Inferior parietal cortex (tissue), 1 donor: ENCODE measurements around the gene NUDT3.
"Not testable (repeated sequence)": the region's sequence is repeated elsewhere in the genome, so short reads cannot be mapped to it uniquely, and the experiment has no call there.

ENCODE experiments used
- DNase-seq: peaks from one replicate; pipeline ENCODE4 v3.0.0-alpha.2; 2016; ENCODE audit errors: extremely low spot score

NUDT3 gene

DNA sequence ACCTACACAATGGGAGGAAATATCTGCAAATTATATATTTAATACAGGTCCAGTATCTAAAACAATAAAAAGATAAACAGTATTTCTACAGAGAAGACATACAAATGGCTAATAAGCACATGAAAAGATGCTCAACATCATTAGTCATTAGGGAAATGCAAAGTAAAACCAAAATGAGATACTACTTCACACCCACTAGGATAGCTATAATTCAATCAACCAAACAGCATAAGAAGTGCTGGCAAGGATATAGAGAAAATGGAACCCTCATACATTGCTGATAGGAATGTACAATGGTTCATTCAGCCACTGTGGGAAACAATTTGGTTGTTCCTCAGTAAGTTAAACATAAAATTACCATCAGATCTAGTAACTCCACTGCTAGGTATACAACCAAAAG lies 48.7 kb downstream of the NUDT3 start:
- no peak for DNase-seq

DNA sequence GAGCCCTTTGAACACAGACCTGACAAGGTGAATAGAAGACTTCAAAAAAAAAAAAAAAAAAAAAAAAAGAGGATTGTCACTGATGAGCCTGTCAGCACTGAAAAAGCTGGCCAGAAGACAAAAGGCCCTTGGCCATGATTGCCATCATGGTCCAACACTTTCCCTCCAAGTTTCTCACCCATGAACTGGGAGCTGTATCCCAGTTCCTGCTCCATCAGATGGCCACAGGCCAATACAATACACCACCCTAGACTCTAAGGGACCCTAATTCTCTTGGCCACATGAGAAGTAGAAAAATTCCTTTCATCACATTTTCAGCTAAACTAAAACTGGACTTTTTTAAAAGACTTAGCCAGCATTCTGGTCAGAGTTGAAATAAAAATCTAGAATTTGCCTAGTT lies 50.2 kb downstream of the NUDT3 start:
- DNase-seq = no peak

DNA sequence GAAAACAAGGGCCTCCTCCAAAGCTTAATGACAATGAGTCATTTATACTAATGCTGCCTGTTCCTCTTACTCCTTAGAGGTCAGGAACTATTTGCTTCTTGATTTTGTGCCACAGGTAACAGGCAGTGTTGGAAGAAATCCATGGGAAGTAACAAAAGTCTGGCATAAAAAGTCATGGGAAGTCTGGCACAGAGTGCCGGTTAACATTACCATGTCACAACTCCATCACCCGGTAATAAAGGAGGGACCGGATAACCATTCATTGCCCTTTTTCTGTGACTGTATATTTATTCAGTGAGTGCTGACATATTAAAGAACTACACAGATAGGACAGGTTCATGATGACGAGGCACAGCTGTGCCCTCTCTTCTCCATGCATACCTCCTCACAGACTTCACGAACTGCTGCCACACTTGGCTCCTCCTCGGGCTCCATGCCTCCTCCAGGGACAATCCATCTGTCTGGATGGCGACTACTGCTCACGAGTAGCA lies 50.9 kb downstream of the NUDT3 start:
- no peak for DNase-seq

DNA sequence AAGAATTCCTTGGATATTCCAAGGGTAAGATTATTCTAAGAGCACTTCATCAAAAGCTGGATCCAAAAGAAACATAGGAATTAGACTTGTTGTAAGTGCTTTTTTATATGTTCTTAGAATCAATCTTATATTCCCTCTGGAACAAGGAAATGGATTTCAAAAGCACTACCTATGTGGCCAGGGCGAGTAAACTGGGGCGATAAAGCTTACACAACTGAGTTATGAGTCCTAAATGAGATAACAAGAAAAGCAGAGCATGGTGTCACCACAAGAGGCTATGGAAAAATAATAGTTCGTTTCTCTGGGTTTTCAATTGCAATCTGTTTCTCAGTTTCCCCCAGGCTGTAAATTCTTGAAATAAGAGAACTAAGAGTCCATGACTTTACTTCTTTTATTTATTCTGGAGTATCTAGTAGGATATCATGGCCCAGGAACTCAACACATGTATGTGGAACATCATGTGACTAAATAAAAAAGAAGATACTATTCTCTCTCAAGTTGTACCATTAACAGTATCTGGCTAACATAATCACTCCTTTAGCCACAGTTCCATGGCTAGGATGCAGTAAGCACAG lies 51.5 kb downstream of the NUDT3 start:
- no peak for DNase-seq

DNA sequence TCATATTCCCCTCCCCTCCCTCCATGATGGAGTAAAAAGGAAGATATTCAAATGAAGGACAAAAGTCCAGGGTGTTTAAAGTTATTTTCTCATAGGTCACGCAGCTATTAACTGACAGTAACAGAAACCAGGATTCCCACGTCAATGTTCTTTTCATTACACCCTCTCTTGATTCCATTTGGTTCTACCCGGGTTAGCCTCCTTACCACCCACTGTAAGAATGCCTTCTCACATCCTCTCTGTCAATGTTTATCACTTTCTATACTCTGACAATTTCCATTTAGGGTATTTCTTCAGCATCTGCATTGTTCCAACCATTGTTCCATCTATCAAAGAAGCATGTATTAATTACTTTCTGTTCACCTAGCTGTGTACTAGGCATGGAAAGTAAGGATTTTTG lies 52.1 kb downstream of the NUDT3 start:
- no peak for DNase-seq

DNA sequence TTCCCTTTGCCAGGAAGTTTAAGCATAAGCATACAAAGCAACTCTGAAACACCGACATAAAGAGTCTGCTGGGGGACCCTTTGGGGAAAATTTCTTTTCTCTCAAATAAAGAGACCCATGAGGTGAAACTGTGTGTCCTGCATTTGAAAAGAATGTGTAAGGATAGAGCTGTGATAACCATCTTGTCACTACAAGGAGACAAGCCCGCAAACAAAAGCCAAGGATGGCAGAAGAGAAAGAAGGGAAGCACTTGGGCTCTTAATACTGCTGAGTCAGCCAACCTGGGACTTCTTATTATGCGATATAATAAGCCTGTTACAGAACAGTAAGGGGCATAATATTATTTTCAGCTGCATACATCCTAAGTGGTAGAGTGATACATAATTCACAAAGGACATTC lies 52.5 kb downstream of the NUDT3 start:
- no peak for DNase-seq

DNA sequence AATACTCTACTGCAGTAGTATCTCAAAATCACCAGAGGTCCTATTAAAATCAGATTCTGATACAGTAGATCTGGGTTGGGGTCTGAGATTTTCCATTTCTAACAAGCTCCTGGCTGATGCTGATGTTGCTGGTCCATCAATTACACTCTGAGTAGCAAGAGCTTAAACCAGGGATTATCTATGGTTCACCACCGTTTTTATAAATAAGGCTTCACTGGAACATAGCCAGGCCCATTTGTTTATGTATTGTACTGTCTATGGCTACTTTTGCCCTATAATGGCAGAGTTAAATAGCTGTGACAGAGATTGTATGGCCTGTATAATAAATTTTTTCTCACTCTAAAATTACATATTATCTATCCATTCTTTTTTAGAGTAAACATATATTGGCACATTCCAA lies 53.0 kb downstream of the NUDT3 start:
- no peak for DNase-seq

DNA sequence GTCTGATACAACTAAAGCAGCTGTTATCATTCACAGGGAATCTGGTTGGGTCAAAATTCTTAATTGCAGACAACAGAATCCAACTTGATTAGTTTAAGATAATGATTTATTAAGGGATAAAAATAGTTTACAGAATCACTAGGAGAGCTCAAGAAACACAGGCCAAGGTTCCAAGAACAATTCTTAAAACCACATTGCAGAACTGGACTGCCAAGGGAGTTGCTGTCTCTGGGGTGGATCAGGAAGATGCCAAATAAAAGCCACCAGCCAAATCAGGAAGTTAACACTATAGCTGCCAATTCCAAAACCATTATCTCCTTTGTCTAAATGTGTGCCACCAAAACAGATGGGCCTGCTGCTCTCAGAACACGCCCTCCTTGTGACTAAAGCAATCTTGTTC lies 53.7 kb downstream of the NUDT3 start:
- no peak for DNase-seq

DNA sequence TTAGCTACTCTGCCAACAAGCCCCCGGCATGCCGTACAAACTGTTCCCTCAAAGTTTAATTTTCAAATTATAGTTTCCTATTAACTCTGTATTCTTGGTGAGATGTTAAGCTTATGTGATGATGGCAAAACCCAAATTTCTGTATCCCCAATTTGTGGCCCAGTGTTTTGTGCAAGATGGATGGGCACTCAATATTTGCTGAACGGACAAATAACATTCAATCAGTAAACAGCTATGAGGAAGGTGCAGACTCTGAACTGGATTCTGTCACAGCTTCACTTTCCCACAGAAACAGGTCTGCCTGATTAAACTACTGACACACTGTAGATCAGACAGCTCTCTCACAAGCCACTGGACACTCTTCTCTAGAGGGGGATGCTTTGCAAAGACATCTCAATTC lies 54.1 kb downstream of the NUDT3 start:
- DNase-seq = no peak

DNA sequence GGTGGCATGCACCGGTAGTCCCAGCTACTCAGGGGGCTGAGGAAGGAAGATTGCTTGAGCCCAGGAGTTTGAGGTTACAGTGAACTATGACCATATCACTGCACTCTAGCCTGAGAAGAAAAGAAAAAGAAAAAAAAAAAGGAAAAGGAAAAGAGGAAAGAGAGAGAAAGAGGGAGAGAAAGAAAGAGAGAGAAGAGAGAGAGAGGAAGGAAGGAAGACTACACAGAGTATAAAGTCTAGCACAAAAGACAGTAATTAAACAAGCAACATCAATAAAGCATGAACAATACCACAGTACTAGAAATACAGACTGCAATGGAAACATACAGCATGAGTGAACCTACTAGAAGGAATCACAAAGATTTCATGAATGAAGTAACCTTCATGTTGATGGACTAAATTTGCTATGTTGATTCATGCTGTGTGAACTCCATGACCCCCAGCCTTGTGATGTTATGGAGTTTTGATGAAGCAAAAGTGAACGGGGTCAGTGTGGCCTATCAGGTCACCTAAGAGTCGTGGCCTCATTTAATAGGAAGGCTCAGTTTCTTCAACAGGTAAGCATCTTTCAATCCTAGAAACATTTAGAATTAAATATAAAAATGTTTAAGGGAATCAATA lies 57.6 kb downstream of the NUDT3 start:
- no peak for DNase-seq

DNA sequence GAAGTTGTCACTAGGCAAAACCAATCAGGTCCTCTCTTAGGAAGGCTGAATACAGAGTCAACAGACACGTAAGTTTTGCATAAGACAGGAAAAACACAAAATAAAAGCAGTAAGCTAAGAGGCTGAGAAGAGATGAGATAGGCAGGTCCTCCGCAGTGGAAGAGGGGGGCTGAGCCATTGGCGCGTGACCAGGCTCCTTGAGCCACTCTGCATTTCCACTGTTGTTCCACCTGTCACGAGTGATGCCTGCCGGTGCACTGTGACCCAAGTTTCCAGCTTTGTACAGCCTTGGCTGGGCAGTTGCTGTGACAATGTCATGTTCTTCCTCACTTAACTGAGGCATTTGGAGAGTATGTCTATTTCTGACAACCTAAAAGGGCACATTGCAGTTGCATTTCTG lies 58.6 kb downstream of the NUDT3 start:
- DNase-seq = no peak

DNA sequence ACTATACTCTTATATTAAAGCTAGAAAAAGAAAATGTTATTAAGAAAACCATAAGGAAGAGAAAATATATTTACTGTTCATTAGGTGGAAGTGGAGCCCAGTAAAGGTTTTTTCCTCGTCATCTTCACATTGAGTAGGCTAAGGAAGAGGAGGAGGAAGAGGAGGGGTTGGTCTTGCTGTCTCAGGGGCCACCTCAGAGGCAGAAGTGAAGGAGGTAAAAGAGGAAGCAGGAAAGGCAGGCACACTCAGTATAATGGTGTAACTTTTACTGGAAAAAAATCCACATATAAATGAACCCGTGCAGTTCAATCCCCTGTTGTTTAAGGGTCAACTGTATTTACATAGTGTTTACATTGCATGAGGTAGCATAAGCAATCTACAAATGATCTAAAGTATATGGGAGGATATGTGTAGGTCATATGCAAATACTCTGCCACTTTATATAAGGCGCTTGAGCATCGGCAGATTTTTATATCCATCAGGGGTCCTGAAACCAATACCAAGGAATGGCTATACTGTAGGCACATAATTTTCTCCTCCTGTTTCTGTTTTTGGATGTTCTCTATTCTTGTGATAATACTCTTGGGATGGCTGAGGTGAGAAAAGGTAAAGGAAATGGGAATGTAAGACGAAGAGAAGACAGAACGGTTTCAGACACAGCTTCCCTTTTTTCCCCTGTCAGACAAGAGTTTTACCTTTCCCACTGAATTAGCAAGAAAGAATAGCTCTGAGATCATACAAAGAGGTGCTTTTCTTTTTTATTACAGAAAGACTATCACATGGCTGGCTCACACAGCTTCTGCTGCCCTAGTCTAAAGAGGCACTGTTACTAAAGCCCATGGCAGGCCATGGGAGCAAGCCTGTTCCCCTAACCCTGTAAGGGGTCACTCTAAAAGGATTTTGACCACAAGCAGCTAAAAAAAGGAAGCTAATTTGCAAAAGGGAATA lies 59.9 kb downstream of the NUDT3 start:
- DNase-seq = no peak

DNA sequence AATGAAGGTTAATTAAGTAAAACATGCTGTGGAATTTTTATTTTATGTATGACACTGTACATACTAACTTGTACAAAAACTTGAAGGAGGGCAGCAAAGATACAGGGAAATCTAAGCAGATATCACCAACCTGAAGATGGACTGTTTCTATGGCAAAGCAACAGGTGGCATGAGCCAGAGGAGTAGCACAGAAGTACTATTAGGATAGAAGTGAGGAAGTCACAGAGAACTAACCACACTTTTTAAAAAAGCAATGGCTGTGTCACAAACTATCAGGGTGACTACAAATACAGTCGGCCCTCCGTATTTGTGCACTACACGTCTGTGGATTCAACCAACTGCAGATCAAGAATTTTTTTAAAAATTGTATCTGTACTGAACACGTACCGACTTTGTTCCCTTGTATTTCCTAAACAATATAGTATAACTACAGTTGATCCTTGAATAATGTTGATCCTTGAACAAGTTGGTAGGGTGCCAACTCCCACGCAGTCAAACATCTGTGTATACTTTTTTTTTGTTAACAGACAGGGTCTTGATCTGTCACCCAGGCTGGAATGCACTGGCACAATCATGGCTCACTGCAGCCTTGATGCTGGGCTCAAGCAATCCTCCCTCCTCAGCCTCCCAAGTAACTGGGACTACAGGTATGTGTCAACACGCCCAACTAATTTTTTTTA lies 61.0 kb downstream of the NUDT3 start:
- DNase-seq = no peak

DNA sequence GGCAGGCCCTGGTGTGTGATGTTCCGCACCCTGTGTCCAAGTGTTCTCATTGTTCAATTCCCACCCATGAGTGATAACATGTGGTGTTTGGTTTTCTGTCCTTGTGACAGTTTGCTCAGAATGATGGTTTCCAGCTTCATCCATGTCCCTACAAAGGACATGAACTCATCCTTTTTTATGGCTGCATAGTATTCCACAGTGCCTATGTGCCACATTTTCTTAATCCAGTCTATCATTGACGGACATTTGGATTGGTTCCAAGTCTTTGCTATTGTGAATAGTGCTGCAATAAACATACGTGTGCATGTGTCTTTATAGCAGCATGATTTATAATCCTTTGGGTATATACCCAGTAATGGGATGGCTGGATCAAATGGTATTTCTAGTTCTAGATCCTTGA lies 62.7 kb downstream of the NUDT3 start:
- not testable (repeated sequence) for DNase-seq

DNA sequence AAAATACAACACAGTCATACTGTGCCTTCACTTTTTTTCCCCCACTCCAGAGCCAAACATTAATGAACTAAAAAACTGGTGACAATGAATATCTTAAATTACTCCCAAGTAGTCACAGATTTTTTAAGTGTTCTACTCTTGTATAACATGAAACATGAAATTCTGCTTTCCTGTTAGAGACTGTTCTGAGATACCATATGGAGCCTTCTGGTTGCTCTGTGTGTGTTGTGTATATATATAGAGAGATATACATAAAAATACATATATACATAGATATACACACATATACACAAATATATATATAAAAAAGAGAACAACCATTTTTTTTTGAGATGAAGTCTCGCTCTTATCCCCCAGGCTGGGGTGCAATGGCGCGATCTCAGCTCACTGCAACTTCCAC lies 63.5 kb downstream of the NUDT3 start:
- DNase-seq = no peak

DNA sequence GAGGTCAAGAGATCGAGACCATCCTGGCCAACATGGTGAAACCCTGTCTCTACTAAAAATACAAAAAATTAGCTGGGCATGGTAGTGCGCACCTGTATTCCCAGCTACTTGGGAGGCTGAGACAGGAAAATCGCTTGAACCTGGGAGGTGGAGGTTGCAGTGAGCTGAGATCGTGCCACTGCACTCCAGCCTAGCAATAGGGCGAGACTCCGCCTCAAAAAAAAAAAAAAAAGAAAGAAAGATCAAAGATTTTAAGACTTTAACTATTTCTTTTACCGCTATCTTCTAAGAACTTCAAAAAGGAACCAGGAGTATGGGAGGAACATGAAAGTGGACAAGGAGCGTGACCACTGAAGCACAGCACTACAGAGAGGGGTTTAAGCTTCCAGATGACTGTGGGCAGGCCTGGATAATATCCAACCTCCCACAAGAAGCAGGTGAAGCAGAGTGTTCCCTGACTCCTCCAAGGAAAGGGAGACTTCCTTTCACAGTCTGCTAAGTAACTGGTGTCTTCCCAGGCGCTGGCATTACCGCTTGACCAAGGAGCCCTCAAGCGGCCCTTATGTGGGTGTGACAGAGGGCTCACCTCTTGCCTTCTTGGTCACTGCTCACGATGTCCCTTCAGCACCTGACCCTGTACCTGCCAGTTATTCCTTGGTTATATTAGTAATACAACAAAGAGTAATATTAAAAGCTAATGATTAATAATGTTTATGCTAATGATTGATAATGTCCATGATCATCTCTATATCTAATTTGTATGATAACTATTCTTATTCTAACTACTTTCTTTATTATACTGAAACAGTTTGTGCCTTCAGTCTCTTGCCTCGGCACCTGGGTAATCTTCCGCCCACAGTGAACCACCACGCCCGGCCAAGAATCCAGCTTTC lies 64.9 kb downstream of the NUDT3 start:
- not testable (repeated sequence) for DNase-seq

DNA sequence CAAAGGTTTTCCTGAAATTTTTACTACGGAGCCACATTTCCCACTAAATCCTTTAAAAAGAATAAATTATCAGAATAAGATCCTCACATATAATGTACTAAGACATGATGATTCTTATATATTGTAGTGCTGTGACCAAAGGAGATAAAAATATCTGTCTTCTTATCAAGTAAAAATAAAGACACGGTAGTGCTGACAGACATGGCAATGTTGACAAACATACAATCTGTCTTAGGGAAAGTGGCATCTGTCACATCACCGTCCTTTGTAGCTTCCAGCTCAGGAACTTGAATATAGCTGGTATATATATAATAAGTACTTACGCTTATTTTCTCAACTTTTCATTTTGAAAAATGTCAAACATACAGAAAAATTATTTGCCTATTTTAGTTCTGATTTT lies 66.8 kb downstream of the NUDT3 start:
- no peak for DNase-seq

DNA sequence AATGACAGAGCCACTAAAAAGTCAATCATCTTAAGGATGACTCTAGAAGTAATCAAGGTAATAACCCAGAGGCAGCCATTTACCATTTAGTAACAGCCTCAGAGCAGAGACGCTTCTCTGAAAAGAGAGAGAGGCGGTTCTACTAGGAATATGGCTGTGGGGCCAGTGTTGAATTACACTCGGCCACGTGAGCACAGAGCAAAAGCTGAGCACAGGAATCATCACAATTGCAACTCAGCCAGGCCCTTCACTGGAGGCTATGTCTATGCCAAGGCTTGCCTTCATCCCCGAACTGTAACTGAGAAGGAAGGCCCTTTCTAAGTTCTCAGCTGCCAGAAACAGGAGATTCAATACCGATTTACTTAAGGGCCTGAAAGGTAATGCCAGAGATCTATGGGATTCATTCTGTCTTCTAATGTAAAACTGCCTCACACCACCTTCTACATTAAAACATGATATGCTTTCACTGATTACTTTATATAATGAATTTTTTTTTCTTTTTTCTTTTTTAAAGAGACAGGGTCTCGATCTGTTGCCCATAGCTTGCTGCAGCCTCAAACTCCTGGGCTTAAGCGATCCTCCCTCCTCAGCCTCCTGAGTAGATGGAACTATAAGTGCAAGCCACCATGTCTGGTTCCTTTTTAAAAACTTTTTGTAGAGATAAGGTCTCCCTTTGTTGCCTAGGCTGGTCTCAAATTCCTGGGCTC lies 67.6 kb downstream of the NUDT3 start:
- DNase-seq = no peak

DNA sequence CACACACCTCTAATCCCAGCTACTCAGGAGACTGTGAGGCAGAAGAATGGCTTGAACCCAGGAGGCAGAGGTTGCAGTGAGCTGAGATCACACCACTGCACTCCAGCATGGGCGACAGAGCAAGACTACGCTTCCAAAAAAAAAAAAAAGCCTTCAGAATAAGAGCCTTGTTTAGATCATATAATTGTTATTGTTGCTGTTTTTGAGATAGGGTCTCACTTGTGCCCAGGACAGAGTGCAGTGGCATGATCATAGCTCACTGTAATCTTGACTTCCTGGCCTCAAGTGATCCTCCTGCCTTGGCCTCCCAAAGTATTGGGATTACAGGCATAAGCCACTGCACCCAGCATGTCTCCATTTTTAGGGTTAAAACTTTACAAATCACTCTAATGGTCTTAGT lies 68.2 kb downstream of the NUDT3 start:
- not testable (repeated sequence) for DNase-seq

DNA sequence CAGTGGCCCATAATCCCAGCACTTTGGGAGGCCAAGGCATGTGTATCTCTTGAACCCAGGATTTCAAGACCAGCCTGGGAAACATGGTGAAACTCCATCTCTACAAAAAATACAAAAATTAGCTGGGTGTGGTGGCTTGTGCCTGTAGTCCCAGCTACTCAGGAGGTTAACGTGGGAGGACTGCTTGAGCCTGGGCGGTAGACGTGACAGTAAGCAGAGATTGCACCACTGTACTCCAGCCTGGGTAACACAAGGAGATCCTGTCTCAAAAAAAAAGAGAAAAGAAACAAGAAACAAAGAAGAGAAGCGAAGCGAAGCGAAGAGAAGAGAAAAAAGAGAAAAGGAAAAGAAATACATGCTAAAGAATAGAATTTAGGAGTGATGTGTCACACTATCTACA lies 69.2 kb downstream of the NUDT3 start:
- no peak for DNase-seq

DNA sequence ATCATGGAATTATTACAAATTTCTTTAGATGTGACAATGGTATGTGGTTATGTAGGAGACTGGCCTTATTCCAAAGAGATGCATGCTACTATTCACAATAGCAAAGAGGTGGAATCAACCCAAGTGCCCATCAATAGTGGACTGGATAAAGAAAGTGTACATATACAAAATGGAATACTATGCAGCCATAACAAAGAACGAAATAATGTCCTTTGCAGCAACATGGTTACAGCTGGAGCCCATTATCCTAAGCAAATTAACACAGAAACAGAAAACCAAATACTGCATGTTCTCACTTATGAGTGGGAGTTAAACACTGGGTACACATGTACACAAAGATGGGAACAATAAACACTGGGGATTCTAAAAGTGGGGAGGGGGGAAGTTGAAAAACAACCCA lies 69.7 kb downstream of the NUDT3 start:
- DNase-seq = no peak
